GM19324 (cell line): Measurements from ENCODE around the gene TBC1D8B.

Experiments
- ATAC-seq: cut with Tn5 transposase; IDR thresholded peaks from one replicate; pipeline ENCODE4 v1.9.1; 2021; ENCODE audit warnings: mild to moderate bottlenecking, moderate library complexity; ENCODE audit not compliant: unreplicated experiment, low FRiP score

Gene TBC1D8B

DNA sequence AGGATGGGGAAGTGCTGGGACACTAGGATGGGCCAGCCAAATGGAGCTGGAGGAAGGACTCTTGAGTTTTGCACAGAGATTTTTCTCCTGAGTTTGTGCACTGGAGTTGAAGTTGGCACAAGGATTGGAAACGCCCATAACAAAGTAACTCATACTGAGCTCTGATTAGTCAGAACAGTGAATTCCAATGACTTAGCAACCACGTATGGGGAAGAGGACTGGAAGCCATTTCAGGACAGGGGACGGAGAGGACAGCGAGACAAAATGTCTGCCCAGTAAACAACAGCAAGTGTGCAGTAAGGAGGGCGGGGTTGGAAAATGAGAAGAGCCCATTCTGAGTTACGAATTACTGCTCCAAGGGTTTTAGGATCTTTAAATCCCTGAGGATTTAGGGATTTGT is 94.8 kb downstream of the TBC1D8B start:
- ATAC-seq = no peak

GRCh38 chrX:106898462-106898861 is 96.0 kb downstream of the TBC1D8B start:
- ATAC-seq = no peak

GRCh38 chrX:106899276-106899675 is 96.8 kb downstream of the TBC1D8B start:
- ATAC-seq = no peak

GRCh38 chrX:106899841-106900240 is 97.4 kb downstream of the TBC1D8B start:
- ATAC-seq = no peak

GRCh38 chrX:106901341-106901740 is 98.9 kb downstream of the TBC1D8B start:
- ATAC-seq = no peak

- no peak for ATAC-seq
These were observed 99.3 kb downstream of the TBC1D8B start for GRCh38 chrX:106901781-106902219.

DNA sequence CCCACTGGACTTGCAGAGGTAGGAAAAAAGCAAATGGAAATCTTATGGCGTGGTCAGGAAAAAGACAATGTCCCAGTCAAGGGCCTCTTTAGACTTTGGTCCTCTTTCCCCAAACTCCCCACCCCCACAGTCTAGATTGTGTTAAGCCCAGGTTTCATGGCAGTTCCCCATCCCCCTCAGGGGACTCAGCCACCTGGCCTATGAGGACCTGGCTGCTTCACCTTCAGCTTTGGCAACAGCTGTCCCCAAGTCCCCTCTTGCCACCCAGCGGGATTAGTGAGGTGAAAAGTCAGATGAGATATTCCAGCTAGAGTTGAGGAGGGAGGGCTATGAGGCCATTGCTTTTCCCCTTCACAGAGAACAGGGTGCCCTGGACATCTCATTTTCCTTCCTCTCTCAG is 100.2 kb downstream of the TBC1D8B start:
- ATAC-seq = no peak

GRCh38 chrX:106903291-106903824 is 100.9 kb downstream of the TBC1D8B start, which contains the start of gene RIPPLY1:
TSS of gene RIPPLY1 (minus strand) at chrX:106903341. CDS start at chrX:106903287, 54 bp downstream.
- ATAC-seq = no peak

DNA sequence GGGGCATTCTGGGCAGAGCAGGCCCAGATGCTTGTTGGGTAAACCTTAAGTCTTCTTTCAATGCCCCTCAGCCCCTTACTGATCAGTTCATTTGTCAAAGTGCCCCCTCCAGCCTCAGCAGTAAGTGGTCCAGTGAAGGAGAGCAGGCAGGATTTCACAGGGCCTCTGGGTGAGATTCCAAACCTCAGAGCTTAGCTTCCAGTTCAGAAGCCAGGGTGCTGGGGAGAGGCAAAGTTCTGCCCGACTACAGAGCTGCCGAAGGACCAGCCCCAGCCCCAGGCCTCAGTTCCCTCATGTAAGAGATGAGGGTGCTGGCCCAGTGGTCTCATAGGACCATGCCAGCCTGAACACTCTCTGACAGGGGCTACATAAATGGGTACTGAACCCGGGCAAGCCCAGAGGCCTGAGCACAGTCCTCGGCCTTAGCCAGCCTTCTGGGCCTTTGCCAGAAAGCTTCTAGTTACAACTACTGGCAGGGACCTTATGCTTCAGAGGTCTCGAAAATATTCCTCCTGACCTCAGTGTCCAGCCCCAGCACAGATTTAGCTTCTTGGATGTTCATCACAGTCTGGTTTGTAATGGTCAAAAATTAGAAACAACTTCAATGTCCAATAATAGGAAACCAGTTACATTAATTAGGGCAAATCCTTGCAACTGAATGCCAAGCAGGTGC is 101.5 kb downstream of the TBC1D8B start:
- no peak for ATAC-seq

DNA sequence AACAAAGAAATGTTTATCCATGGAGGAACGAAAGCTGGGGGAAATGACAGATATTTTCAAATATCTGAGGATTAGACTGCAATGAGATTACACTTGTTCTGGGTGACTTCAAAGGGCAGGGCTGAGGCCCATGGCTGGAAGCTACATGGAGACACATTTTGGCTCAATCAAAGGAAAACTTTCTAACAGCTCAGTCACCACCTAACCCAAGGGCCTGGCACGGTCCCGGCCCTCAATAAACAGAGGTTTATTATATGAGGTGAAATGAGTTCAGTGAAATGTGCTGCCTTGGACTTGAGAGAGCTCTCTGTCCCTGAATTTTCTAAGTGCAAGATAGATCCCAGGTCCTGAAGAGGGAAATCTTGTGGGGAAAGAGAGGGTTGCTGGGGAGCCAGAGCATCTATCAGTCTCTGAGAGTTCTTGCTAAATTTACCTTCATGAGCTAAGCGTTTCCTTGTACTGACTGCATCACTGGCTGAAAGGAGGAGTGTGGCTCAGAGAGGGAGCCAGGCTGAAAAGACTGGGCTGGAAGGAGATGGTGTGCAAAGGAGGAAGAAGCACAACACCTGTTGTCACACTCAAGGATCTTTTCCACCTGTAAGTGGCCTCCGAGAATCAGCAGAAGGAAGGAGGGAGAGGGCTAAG is 102.7 kb downstream of the TBC1D8B start:
- ATAC-seq = no peak

DNA sequence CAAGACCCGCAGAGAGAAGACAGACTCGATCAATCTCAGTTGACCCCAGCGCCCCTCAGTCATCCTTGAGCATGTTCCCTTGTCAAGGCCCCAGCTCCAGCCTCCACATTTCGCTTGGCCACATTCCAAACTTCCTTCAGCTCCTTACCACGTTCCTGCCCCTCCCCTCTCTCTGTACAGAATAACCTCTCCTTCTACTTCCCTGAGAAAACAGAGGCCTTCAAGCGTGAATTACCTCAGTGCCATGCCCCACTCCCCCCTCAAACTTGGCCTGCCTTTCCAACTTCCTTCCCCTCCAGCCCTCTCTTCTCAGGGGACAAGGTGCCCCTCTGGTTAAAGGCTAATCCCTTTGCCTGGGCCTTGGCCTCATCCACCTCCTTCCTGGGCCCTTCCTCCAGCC is 103.9 kb downstream of the TBC1D8B start:
- no peak for ATAC-seq

DNA sequence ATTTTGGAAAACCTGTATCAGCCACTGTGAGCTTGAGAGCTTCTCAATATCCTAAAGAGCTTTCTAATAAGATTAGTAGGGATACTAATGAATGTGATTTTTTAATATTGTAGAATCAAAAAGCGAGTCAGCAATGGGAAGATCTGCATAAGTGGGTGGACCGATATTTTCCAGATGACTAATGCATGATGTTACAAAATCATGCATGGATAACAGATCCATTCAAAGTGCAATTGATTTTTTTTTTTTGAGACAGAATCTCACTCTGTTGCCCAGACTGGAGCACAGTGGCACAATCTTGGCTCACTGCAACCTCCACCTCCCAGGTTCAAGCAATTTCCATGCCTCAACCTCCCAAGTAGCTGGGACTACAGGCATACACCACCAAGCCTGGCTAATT is 110.4 kb downstream of the TBC1D8B start:
- no peak for ATAC-seq

DNA sequence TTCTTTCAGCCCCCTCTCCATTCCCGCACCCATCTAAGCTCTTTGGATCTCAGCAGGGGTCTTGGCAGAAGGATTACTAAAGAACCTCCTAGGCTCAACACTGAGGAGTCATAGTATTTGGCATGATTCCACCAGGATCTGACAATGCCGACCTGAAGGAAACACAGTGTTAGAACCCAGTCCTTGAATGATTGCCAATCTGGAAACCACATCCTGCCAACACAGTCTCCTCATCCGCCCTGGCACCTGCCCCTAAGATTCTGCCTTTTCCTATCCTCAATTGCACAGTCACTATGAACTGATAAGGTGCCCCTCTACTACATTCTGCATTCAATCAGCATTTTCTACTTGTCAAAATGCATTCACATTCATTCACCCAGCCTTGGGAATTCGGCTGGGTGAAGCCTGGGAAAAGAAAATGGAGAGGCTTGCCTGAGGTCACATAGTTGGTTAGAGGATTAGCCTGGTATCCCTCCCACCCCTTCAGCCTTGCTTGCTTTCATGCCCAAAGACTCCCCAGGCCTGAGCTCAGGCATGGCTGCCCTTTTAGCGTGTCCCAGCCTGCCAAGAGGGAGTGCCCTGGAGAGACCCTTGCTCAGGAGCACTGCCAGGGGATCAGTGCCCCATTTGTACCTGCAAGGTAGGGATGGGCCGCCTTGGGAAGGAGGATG is 115.5 kb downstream of the TBC1D8B start:
- ATAC-seq = no peak

- no peak for ATAC-seq
These were observed 117.5 kb downstream of the TBC1D8B start, which contains the start of gene CLDN2 for GRCh38 chrX:106919932-106920452. TSS of gene CLDN2 (plus strand) at chrX:106920402. CDS start at chrX:106928229, 7,827 bp downstream.

GRCh38 chrX:106921637-106922036 is 119.2 kb downstream of the TBC1D8B start:
- no peak for ATAC-seq
